Kidney (tissue), 14 donors: ENCODE results near the gene MEF2A. TPM values are rescaled to one million over a fixed set of nuclear protein-coding genes. Genes with fewer than 3 reads are reported as not detected.
"Not testable (repeated sequence)": the region's sequence is repeated elsewhere in the genome, so short reads cannot be mapped to it uniquely, and the experiment has no call there.

Source experiments
- DNase-seq, 5 donors: peaks; one replicate each; pipeline ENCODE4 v3.0.0-alpha.2; 2013 to 2020
- FAIRE-seq: peaks from 2 replicates; lab custom pipeline; 2012; peaks lifted over from hg19 to GRCh38; lab: Jason Lieb, UNC
- H3K27ac ChIP-seq, 2 donors: one replicate each; pipeline ENCODE4 v1.7.0; 2013; ENCODE audit warnings: low read depth in 2 of 2, low read length in 2 of 2, inconsistent platforms in 1 of 2
- H3K27me3 ChIP-seq: one replicate; pipeline ENCODE4 v1.7.1; 2013; ENCODE audit warnings: low read length, inconsistent platforms; ENCODE audit not compliant: control insufficient read depth, insufficient read depth
- H3K36me3 ChIP-seq, 3 donors: one replicate each; pipeline versions ENCODE4 v1.7.0 to v1.7.1; 2013; ENCODE audit warnings: low read length in 3 of 3, control low read depth in 1 of 3, inconsistent platforms in 1 of 3; ENCODE audit not compliant: insufficient read depth in 3 of 3, control insufficient read depth in 2 of 3
- H3K4me1 ChIP-seq, 3 donors: one replicate each; pipeline versions ENCODE4 v1.7.0 to v1.7.1; 2013; ENCODE audit warnings: low read length in 3 of 3, inconsistent platforms in 1 of 3, low read depth in 1 of 3; ENCODE audit not compliant: control insufficient read depth in 2 of 3, insufficient read depth in 2 of 3
- H3K4me3 ChIP-seq, 3 donors: one replicate each; pipeline versions ENCODE4 v1.7.0 to v1.8.1; 2013; ENCODE audit warnings: low read length in 3 of 3, control low read depth in 1 of 3, inconsistent platforms in 1 of 3
- H3K9ac ChIP-seq, 3 donors: one replicate each; pipeline versions ENCODE4 v1.7.0 to v1.7.1; 2013; ENCODE audit warnings: low read length in 3 of 3, control low read depth in 1 of 3, inconsistent platforms in 1 of 3
- H3K9me3 ChIP-seq, 3 donors: one replicate each; pipeline versions ENCODE4 v1.7.0 to v1.7.1; 2013; ENCODE audit warnings: low read length in 3 of 3, control low read depth in 1 of 3, inconsistent platforms in 1 of 3; ENCODE audit not compliant: control insufficient read depth in 2 of 3, insufficient read depth in 1 of 3
- CTCF ChIP-seq: IDR thresholded peaks from 3 replicates; pipeline ENCODE4 v1.5.1; 2012; ENCODE audit warnings: mild to moderate bottlenecking, moderate library complexity, borderline replicate concordance; ENCODE audit not compliant: insufficient read depth; ENCODE audit errors: extremely low read depth
- intact Hi-C: fragments of 100-400 bp; cut with DNase I; formaldehyde crosslinking; loops from one replicate; pipeline ENCODE4 v1.11.1; 2022
- polyA plus RNA-seq: library from polyadenylated mRNA; stranded (reverse); fragments of 350-450 nt; fragmentation: Illumina TruSeq; extraction: RNeasy Lipid Tissue Mini Kit (QIAGEN cat#74804); gene quantifications from one replicate; pipeline ENCODE4 v1.2.3, GENCODE V29; 2014; ENCODE audit warnings: low read depth, low replicate concordance; ENCODE audit not compliant: insufficient read depth
- total RNA-seq: library from RNA; stranded (reverse); fragmentation: NEBNext Ultra II Directional; extraction: Animal tissue kit (Norgen Biotek cat#: 25700); gene quantifications from one replicate; pipeline ENCODE4 v1.2.1, GENCODE V29; 2021
- donor health status: control.
- donor health status: control.
- donor health status: control.
- donor health status: control.
- donor health status: control.
- donor health status: DM: yes; HTN: yes; CAD: no.
- donor health status: Normal renal cell carcinoma (clear cell type).

Gene MEF2A
- total and polyA plus RNA-seq, 2 donors from 2014 or later, result 20.8 to 82.2 TPM

- TF ChIP-seq CTCF, result no peak
- intact Hi-C loops, result no loop called here
- H3K27ac ChIP-seq, result no peak overlapping the region
- no peak overlapping the region for H3K4me3 ChIP-seq
- no peaks in the 10 kb centered on the region for H3K9me3 ChIP-seq
- no peak overlapping the region for H3K9ac ChIP-seq
- H3K27me3 ChIP-seq, result no peaks in the 10 kb centered on the region
- H3K36me3 ChIP-seq, result no peaks in the 10 kb centered on the region
- FAIRE-seq (no peak), DNase-seq (no peak)
- H3K4me1 ChIP-seq, result no peaks in the 10 kb centered on the region
Observed at GRCh38 chr15:99656205-99656604, 90.4 kb downstream of the MEF2A start.

- Histone ChIP-seq H3K4me3 (no peak overlapping the region), H3K27ac (no peak overlapping the region), H3K9me3 (no peaks in the 10 kb centered on the region), H3K9ac (no peak overlapping the region), H3K4me1 (no peaks in the 10 kb centered on the region), H3K36me3 (no peaks in the 10 kb centered on the region), H3K27me3 (no peaks in the 10 kb centered on the region)
- no peak for DNase-seq
- intact Hi-C loops, result no loop called here
- no peak for TF ChIP-seq CTCF
- FAIRE-seq, result peak; percentile 58
Observed at GRCh38 chr15:99657996-99658395, 92.2 kb downstream of the MEF2A start.

- no peaks in the 10 kb centered on the region for H3K9me3 ChIP-seq
Observed at GRCh38 chr15:99662903-99663302, 97.1 kb downstream of the MEF2A start.

GRCh38 chr15:99666073-99666472, 100.3 kb downstream of the MEF2A start:
- H3K27me3 ChIP-seq, FAIRE-seq, DNase-seq, H3K9ac ChIP-seq, H3K9me3 ChIP-seq, H3K36me3 ChIP-seq, H3K4me1 ChIP-seq, H3K4me3 ChIP-seq, intact Hi-C loops, H3K27ac ChIP-seq: not testable (repeated sequence)

More at GRCh38 chr15:99662903-99663302, 97.1 kb downstream of the MEF2A start:
- no peak overlapping the region for H3K4me3 ChIP-seq
- intact Hi-C loops, result no loop called here
- no peaks in the 10 kb centered on the region for H3K27me3 ChIP-seq
- no peak for FAIRE-seq
- H3K4me1 ChIP-seq, result no peaks in the 10 kb centered on the region
- no peak overlapping the region for H3K27ac ChIP-seq
- H3K36me3 ChIP-seq, result no peaks in the 10 kb centered on the region
- H3K9ac ChIP-seq, result no peak overlapping the region
- no peak for TF ChIP-seq CTCF
- DNase-seq, result no peak
